ENCODE results near the gene TNIK.

DNA sequence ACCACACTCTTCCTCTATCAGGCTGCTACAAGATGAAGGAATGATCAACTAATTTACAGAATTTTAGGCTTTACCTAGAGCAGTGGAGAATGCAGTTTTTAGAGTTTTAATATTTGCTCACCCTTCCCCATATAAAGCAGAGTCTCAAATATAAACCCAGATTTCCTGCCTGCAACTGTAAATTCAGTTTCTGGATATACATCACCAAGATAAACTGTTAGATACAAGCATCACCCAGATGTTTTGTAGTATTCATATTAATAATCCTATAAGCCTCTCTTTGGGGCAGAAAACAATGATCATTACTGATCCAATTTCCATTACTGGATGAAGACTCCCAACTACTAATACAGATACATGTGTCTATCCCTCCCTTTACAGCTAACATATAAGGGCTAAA lies 205.9 kb downstream of the TNIK start:
- TF ChIP-seq, protein P1, sequence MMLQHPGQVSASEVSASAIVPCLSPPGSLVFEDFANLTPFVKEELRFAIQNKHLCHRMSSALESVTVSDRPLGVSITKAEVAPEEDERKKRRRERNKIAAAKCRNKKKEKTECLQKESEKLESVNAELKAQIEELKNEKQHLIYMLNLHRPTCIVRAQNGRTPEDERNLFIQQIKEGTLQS (IDR thresholded peaks at IDR 0.05): no peak
- TF ChIP-seq YY1 (IDR thresholded peaks at IDR 0.05) (no peak), EGR1 (IDR thresholded peaks at IDR 0.05; ENCODE audit: low read depth in 2 of 2) (no peak), GABPA (IDR thresholded peaks at IDR 0.05 in 1 of 2, conservative IDR thresholded peaks at IDR 0.05 in 1 of 2) (no peak), RAD21 (IDR thresholded peaks at IDR 0.05) (no peak), HNF4G (IDR thresholded peaks at IDR 0.05) (no peak), TAF1 (conservative IDR thresholded peaks at IDR 0.05) (no peak)
- TF ChIP-seq, protein P2, sequence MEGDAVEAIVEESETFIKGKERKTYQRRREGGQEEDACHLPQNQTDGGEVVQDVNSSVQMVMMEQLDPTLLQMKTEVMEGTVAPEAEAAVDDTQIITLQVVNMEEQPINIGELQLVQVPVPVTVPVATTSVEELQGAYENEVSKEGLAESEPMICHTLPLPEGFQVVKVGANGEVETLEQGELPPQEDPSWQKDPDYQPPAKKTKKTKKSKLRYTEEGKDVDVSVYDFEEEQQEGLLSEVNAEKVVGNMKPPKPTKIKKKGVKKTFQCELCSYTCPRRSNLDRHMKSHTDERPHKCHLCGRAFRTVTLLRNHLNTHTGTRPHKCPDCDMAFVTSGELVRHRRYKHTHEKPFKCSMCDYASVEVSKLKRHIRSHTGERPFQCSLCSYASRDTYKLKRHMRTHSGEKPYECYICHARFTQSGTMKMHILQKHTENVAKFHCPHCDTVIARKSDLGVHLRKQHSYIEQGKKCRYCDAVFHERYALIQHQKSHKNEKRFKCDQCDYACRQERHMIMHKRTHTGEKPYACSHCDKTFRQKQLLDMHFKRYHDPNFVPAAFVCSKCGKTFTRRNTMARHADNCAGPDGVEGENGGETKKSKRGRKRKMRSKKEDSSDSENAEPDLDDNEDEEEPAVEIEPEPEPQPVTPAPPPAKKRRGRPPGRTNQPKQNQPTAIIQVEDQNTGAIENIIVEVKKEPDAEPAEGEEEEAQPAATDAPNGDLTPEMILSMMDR (IDR thresholded peaks at IDR 0.05; ENCODE audit: low read depth, low read length, missing input control): no peak
- TF ChIP-seq, protein P3, sequence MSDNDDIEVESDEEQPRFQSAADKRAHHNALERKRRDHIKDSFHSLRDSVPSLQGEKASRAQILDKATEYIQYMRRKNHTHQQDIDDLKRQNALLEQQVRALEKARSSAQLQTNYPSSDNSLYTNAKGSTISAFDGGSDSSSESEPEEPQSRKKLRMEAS (IDR thresholded peaks at IDR 0.05): no peak
